B cell (primary cell): ENCODE results near the gene MED25.

Source experiments
- EZH2 ChIP-seq: IDR thresholded peaks from 2 replicates; pipeline ENCODE4 v1.6.1; 2012; ENCODE audit warnings: borderline replicate concordance, low read depth, mild to moderate bottlenecking, moderate library complexity, low read length; ENCODE audit not compliant: insufficient read depth, poor library complexity, severe bottlenecking
- TF ChIP-seq, protein P1 (sequence below): fragments of 200-600 bp; IDR thresholded peaks from one replicate; pipeline ENCODE4 v1.8.0; 2022; ENCODE audit warnings: antibody characterized with exemption, mild to moderate bottlenecking

DNA sequence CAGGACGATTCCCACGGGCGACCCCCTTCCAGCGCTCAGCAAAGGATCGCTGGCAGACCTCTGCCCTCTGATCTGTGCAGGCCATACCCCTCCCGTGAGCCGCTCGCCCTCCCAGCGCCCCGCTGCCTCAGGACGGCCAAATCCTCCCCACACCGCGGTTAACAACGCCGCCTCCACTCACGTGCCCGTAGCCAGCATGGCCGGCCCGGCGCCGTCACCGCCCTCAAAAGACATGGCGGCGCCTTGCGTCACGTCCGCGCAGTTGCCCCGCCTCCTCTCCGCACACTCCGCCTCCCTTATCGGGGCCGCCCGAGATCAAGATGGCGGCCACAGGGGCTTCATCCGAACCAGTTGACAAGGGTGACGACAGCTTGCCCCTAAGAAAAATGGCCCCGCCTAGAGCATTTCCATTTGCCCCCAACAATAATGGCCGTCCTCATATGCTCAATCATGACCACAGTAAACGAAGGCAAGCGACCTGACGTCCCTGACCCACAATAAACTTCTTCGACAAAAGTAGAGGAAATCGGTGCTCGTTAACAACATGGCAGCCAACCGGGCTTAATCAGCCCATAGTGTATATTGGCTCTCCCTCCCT, 58.4 kb downstream of the MED25 start:
- TF ChIP-seq, protein P1, sequence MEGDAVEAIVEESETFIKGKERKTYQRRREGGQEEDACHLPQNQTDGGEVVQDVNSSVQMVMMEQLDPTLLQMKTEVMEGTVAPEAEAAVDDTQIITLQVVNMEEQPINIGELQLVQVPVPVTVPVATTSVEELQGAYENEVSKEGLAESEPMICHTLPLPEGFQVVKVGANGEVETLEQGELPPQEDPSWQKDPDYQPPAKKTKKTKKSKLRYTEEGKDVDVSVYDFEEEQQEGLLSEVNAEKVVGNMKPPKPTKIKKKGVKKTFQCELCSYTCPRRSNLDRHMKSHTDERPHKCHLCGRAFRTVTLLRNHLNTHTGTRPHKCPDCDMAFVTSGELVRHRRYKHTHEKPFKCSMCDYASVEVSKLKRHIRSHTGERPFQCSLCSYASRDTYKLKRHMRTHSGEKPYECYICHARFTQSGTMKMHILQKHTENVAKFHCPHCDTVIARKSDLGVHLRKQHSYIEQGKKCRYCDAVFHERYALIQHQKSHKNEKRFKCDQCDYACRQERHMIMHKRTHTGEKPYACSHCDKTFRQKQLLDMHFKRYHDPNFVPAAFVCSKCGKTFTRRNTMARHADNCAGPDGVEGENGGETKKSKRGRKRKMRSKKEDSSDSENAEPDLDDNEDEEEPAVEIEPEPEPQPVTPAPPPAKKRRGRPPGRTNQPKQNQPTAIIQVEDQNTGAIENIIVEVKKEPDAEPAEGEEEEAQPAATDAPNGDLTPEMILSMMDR: no peak
- TF ChIP-seq EZH2: no peak
